Fibroblast of lung (primary cell): ENCODE results near the gene WNK3. TPM values are rescaled to one million over a fixed set of nuclear protein-coding genes. Genes with fewer than 3 reads are reported as not detected.

Experiments used
- DNase-seq, 2 donors: peaks; one replicate each; pipeline versions ENCODE4 v3.0.0 to v3.0.0-alpha.2; 2010; ENCODE audit warnings: low read depth in 2 of 2
- H2AFZ ChIP-seq: 2 replicates; pipeline ENCODE4 v1.5.1; 2012; ENCODE audit warnings: low read length, control low read depth, inconsistent platforms
- H3K27ac ChIP-seq: 2 replicates; pipeline ENCODE4 v1.5.1; 2011; ENCODE audit warnings: low read length, control low read depth; ENCODE audit not compliant: insufficient read depth
- H3K27me3 ChIP-seq: 2 replicates; pipeline ENCODE4 v1.5.1; 2011; ENCODE audit warnings: mild to moderate bottlenecking, low read length; ENCODE audit not compliant: control insufficient read depth, insufficient read depth
- H3K36me3 ChIP-seq: 2 replicates; pipeline ENCODE4 v1.5.1; 2011; ENCODE audit warnings: low read length; ENCODE audit not compliant: control insufficient read depth, insufficient read depth
- H3K4me1 ChIP-seq: 2 replicates; pipeline ENCODE4 v1.5.1; 2011; ENCODE audit warnings: low read length; ENCODE audit not compliant: control insufficient read depth, insufficient read depth; ENCODE audit errors: extremely low read depth
- H3K4me2 ChIP-seq: 2 replicates; pipeline ENCODE4 v1.5.1; 2011; ENCODE audit warnings: low read length, control low read depth; ENCODE audit not compliant: insufficient read depth; ENCODE audit errors: extremely low read depth
- H3K4me3 ChIP-seq, 4 experiments: fragments of 200-600 bp in 1 of 4; sonication (generic) in 1 of 4; replicated peaks in 1 of 4; 2 replicates each; pipeline ENCODE4 v1.5.1; 2011 to 2016; ENCODE audit warnings: low read length in 4 of 4, low read depth in 3 of 4, mild to moderate bottlenecking in 3 of 4, control low read depth in 2 of 4, inconsistent platforms in 1 of 4, mixed read lengths in 1 of 4; ENCODE audit not compliant: insufficient read depth in 1 of 4; ENCODE audit errors: control extremely low read depth in 1 of 4
- H3K79me2 ChIP-seq: 2 replicates; pipeline ENCODE4 v1.5.1; 2012; ENCODE audit warnings: mild to moderate bottlenecking, low read length, inconsistent platforms; ENCODE audit not compliant: control insufficient read depth, insufficient read depth
- H3K9ac ChIP-seq: 2 replicates; pipeline ENCODE4 v1.5.1; 2011; ENCODE audit warnings: mild to moderate bottlenecking, low read length, control low read depth; ENCODE audit not compliant: insufficient read depth
- H3K9me3 ChIP-seq: 2 replicates; pipeline ENCODE4 v1.5.1; 2012; ENCODE audit warnings: low read depth, low read length; ENCODE audit not compliant: control insufficient read depth, insufficient read depth
- H4K20me1 ChIP-seq: 2 replicates; pipeline ENCODE4 v1.5.1; 2011; ENCODE audit warnings: low read length; ENCODE audit not compliant: control insufficient read depth, insufficient read depth; ENCODE audit errors: extremely low read depth
- CTCF ChIP-seq, 2 donors: IDR thresholded peaks in 1 of 2; conservative IDR thresholded peaks in 1 of 2; 1 replicate in 1 of 2; 2 replicates in 1 of 2; pipeline ENCODE4 v1.5.1; 2011 to 2012; ENCODE audit warnings: low read length in 2 of 2, control low read depth in 1 of 2, inconsistent platforms in 1 of 2, low read depth in 1 of 2, mild to moderate bottlenecking in 1 of 2
- EZH2 ChIP-seq: IDR thresholded peaks from 2 replicates; pipeline ENCODE4 v1.5.1; 2012; ENCODE audit warnings: low read length, control low read depth, mild to moderate bottlenecking; ENCODE audit errors: missing control alignments
- polyA plus RNA-seq, 2 donors: library from polyadenylated mRNA; depleted of rRNA in 1 of 2; stranded (reverse) in 1 of 2; unstranded in 1 of 2; fragments of >200 nt; gene quantifications; 2 replicates each; pipeline ENCODE4 v1.2.1, GENCODE V29; 2011 to 2012; ENCODE audit warnings: missing spikeins in 1 of 2
- total RNA-seq: library from RNA; depleted of rRNA; stranded (reverse); fragments of >200 nt; gene quantifications from 2 replicates; pipeline ENCODE4 v1.2.1, GENCODE V29; 2014

Gene WNK3
- total and polyA plus RNA-seq, 2 donors (not counting 1 experiment from before 2014, with no cell fraction given): 0.17 to 0.24 TPM

GRCh38 chrX:54194982-54195588, 162.8 kb downstream of the WNK3 start:
- Histone ChIP-seq H3K27me3 (no peaks in the 10 kb centered on the region), H4K20me1 (no peaks in the 10 kb centered on the region), H3K36me3 (no peaks in the 10 kb centered on the region), H3K4me1 (no peaks in the 10 kb centered on the region), H3K27ac (no peak overlapping the region), H3K4me3 (no peak overlapping the region), H3K9ac (no peak overlapping the region), H3K79me2 (no peaks in the 10 kb centered on the region), H3K4me2 (no peak overlapping the region), H2AFZ (no peak overlapping the region), H3K9me3 (no peaks in the 10 kb centered on the region)
- no peak for DNase-seq
- TF ChIP-seq CTCF (conservative IDR thresholded peaks at IDR 0.05 in 1 of 2, IDR thresholded peaks at IDR 0.05 in 1 of 2; ENCODE audit: low read depth in 1 of 2, low read length in 2 of 2) (no peak), EZH2 (no peak)

GRCh38 chrX:54193085-54193821, 164.6 kb downstream of the WNK3 start:
- Histone ChIP-seq H3K4me1 (no peaks in the 10 kb centered on the region), H3K9ac (no peak overlapping the region), H3K27ac (no peak overlapping the region), H3K9me3 (no peaks in the 10 kb centered on the region), H2AFZ (no peak overlapping the region), H3K27me3 (no peaks in the 10 kb centered on the region), H3K4me2 (no peak overlapping the region), H3K36me3 (no peaks in the 10 kb centered on the region), H4K20me1 (no peaks in the 10 kb centered on the region), H3K4me3 (no peak overlapping the region), H3K79me2 (no peaks in the 10 kb centered on the region)
- no peak for DNase-seq
- TF ChIP-seq EZH2: no peak
- TF ChIP-seq CTCF (conservative IDR thresholded peaks at IDR 0.05 in 1 of 2, IDR thresholded peaks at IDR 0.05 in 1 of 2; ENCODE audit: low read depth in 1 of 2, low read length in 2 of 2): no peak

- Histone ChIP-seq H3K79me2 (peaks cover 30% of the 10 kb centered on the region), H3K4me1 (no peaks in the 10 kb centered on the region), H4K20me1 (no peaks in the 10 kb centered on the region), H3K27me3 (no peaks in the 10 kb centered on the region), H3K9ac (no peak overlapping the region), H3K9me3 (no peaks in the 10 kb centered on the region), H2AFZ (no peak overlapping the region), H3K4me3 (no peak overlapping the region), H3K27ac (no peak overlapping the region), H3K36me3 (no peaks in the 10 kb centered on the region), H3K4me2 (no peak overlapping the region)
- DNase-seq: no peak
- TF ChIP-seq EZH2 (no peak), CTCF (conservative IDR thresholded peaks at IDR 0.05 in 1 of 2, IDR thresholded peaks at IDR 0.05 in 1 of 2; ENCODE audit: low read depth in 1 of 2, low read length in 2 of 2) (no peak)
Observed at GRCh38 chrX:54184474-54184873, 173.4 kb downstream of the WNK3 start.
